ENCODE measurements around the gene MAMLD1.

- TF ChIP-seq EZH2 (IDR thresholded peaks at IDR 0.05; ENCODE audit: borderline replicate concordance, low read length) (no peak), CTCF (IDR thresholded peaks at IDR 0.05; ENCODE audit: low read length) (no peak)
These were observed 93.8 kb downstream of the MAMLD1 start for GRCh38 chrX:150456941-150457340.

Data from OCI-LY1 (cell line).